ENCODE data around the gene KCNMB2.

KCNMB2 gene

GRCh38 chr3:178844916-178845315 lies 308.7 kb downstream of the KCNMB2 start:
- no peak overlapping the region for H2AFZ ChIP-seq (ENCODE audit: low read length)
- no peak for DNase-seq (ENCODE audit: low spot score)
- no peak overlapping the region for H2BK15ac ChIP-seq (ENCODE audit: low read length)
- no peak overlapping the region for H2AK5ac ChIP-seq (ENCODE audit: low read depth, low read length)
- no peak overlapping the region for H3K9ac ChIP-seq (ENCODE audit: low read depth, low read length, poor library complexity)
- H3K4ac ChIP-seq (ENCODE audit: low read length): no peak overlapping the region
- no CpG with 5 or more reads among the region's 2 CpGs for WGBS, 2 donors (ENCODE audit: extremely low coverage in 2 of 2, insufficient read length in 2 of 2, insufficient replicate concordance in 1 of 2)
- no peak overlapping the region for H3K27ac ChIP-seq (replicated peaks; ENCODE audit: low read length)
- no peaks in the 10 kb centered on the region for H3K79me1 ChIP-seq (ENCODE audit: low read depth, low read length)
- H3K4me1 ChIP-seq (ENCODE audit: control insufficient read depth in 2 of 2, insufficient read depth in 1 of 2, low read depth in 1 of 2, low read length in 2 of 2): no peaks in the 10 kb centered on the region
- H3K4me3 ChIP-seq (ENCODE audit: low read length in 2 of 2): no peak overlapping the region
- no peak overlapping the region for H3K14ac ChIP-seq (ENCODE audit: low read length)
- no peaks in the 10 kb centered on the region for H3K36me3 ChIP-seq (replicated peaks in 1 of 2; ENCODE audit: control insufficient read depth in 2 of 2, insufficient read depth in 2 of 2, low read length in 2 of 2)
- H3K4me2 ChIP-seq (ENCODE audit: insufficient read depth, low read length, poor library complexity, severe bottlenecking): no peak overlapping the region
- no peak overlapping the region for H2BK120ac ChIP-seq (ENCODE audit: low read depth, low read length)
- peaks cover 0 to 2% of the 10 kb centered on the region in 2 donors for H3K9me3 ChIP-seq (replicated peaks in 1 of 2; ENCODE audit: control insufficient read depth in 2 of 2, insufficient read depth in 1 of 2, low read depth in 1 of 2, low read length in 2 of 2)
- no peak overlapping the region for H3K18ac ChIP-seq (ENCODE audit: low read length)
- no peaks in the 10 kb centered on the region for H3K27me3 ChIP-seq (ENCODE audit: control insufficient read depth in 3 of 3, insufficient read depth in 3 of 3, low read depth in 1 of 3, low read length in 3 of 3)
- no peak overlapping the region for H3K23ac ChIP-seq (ENCODE audit: low read depth, low read length, poor library complexity)
- no peak overlapping the region for H4K91ac ChIP-seq (ENCODE audit: low read depth, low read length, poor library complexity)
- no peak overlapping the region for H2BK12ac ChIP-seq (ENCODE audit: low read length)
- H4K8ac ChIP-seq (ENCODE audit: low read depth, low read length): no peak overlapping the region
- H2BK5ac ChIP-seq (ENCODE audit: low read length): no peak overlapping the region

- no peak overlapping the region for H3K4ac ChIP-seq (ENCODE audit: low read length)
- H2AFZ ChIP-seq (ENCODE audit: low read length): no peak overlapping the region
- H3K4me1 ChIP-seq (ENCODE audit: control insufficient read depth in 2 of 2, insufficient read depth in 1 of 2, low read depth in 1 of 2, low read length in 2 of 2): no peaks in the 10 kb centered on the region
- no peak overlapping the region for H2BK15ac ChIP-seq (ENCODE audit: low read length)
- H3K79me1 ChIP-seq (ENCODE audit: low read depth, low read length): no peaks in the 10 kb centered on the region
- no peak for DNase-seq (ENCODE audit: low spot score)
- no peak overlapping the region for H3K4me2 ChIP-seq (ENCODE audit: insufficient read depth, low read length, poor library complexity, severe bottlenecking)
- H3K23ac ChIP-seq (ENCODE audit: low read depth, low read length, poor library complexity): no peak overlapping the region
- no CpG with 5 or more reads among the region's 3 CpGs for WGBS, 2 donors (ENCODE audit: extremely low coverage in 2 of 2, insufficient read length in 2 of 2, insufficient replicate concordance in 1 of 2)
- no peak overlapping the region for H2BK12ac ChIP-seq (ENCODE audit: low read length)
- H3K4me3 ChIP-seq (ENCODE audit: low read length in 2 of 2): no peak overlapping the region
- no peaks in the 10 kb centered on the region for H3K36me3 ChIP-seq (replicated peaks in 1 of 2; ENCODE audit: control insufficient read depth in 2 of 2, insufficient read depth in 2 of 2, low read length in 2 of 2)
- no peak overlapping the region for H2AK5ac ChIP-seq (ENCODE audit: low read depth, low read length)
- no peak overlapping the region for H2BK120ac ChIP-seq (ENCODE audit: low read depth, low read length)
- no peaks in the 10 kb centered on the region for H3K9me3 ChIP-seq (replicated peaks in 1 of 2; ENCODE audit: control insufficient read depth in 2 of 2, insufficient read depth in 1 of 2, low read depth in 1 of 2, low read length in 2 of 2)
- no peak overlapping the region for H3K14ac ChIP-seq (ENCODE audit: low read length)
- H3K27ac ChIP-seq (replicated peaks; ENCODE audit: low read length): no peak overlapping the region
- no peak overlapping the region for H4K91ac ChIP-seq (ENCODE audit: low read depth, low read length, poor library complexity)
- H3K27me3 ChIP-seq (ENCODE audit: control insufficient read depth in 3 of 3, insufficient read depth in 3 of 3, low read depth in 1 of 3, low read length in 3 of 3): no peaks in the 10 kb centered on the region
- no peak overlapping the region for H2BK5ac ChIP-seq (ENCODE audit: low read length)
- H3K9ac ChIP-seq (ENCODE audit: low read depth, low read length, poor library complexity): no peak overlapping the region
- H3K18ac ChIP-seq (ENCODE audit: low read length): no peak overlapping the region
- H4K8ac ChIP-seq (ENCODE audit: low read depth, low read length): no peak overlapping the region
Measured at GRCh38 chr3:178845420-178846118, 309.3 kb downstream of the KCNMB2 start.

- Histone ChIP-seq H3K27ac (replicated peaks; ENCODE audit: low read length) (no peak overlapping the region), H2BK120ac (ENCODE audit: low read depth, low read length) (no peak overlapping the region)
- no CpG with 5 or more reads among the region's 2 CpGs for WGBS, 2 donors (ENCODE audit: extremely low coverage in 2 of 2, insufficient read length in 2 of 2, insufficient replicate concordance in 1 of 2)
Measured at GRCh38 chr3:178847190-178847589, 311.0 kb downstream of the KCNMB2 start.

GRCh38 chr3:178849199-178849910 lies 313.1 kb downstream of the KCNMB2 start:
- Histone ChIP-seq H3K18ac (ENCODE audit: low read length) (no peak overlapping the region), H3K4me2 (ENCODE audit: insufficient read depth, low read length, poor library complexity, severe bottlenecking) (no peak overlapping the region), H2AK5ac (ENCODE audit: low read depth, low read length) (no peak overlapping the region), H2BK15ac (ENCODE audit: low read length) (no peak overlapping the region), H3K27ac (replicated peaks; ENCODE audit: low read length) (no peak overlapping the region), H3K36me3 (replicated peaks in 1 of 2; ENCODE audit: control insufficient read depth in 2 of 2, insufficient read depth in 2 of 2, low read length in 2 of 2) (no peaks in the 10 kb centered on the region), H4K8ac (ENCODE audit: low read depth, low read length) (no peak overlapping the region), H3K4me3 (ENCODE audit: low read length in 2 of 2) (no peak overlapping the region), H3K14ac (ENCODE audit: low read length) (no peak overlapping the region), H3K79me1 (ENCODE audit: low read depth, low read length) (no peaks in the 10 kb centered on the region), H3K9ac (ENCODE audit: low read depth, low read length, poor library complexity) (no peak overlapping the region), H2BK12ac (ENCODE audit: low read length) (no peak overlapping the region), H3K4ac (ENCODE audit: low read length) (no peak overlapping the region), H3K23ac (ENCODE audit: low read depth, low read length, poor library complexity) (no peak overlapping the region), H3K27me3 (ENCODE audit: control insufficient read depth in 3 of 3, insufficient read depth in 3 of 3, low read depth in 1 of 3, low read length in 3 of 3) (no peaks in the 10 kb centered on the region), H4K91ac (ENCODE audit: low read depth, low read length, poor library complexity) (no peak overlapping the region), H2BK120ac (ENCODE audit: low read depth, low read length) (no peak overlapping the region), H2BK5ac (ENCODE audit: low read length) (no peak overlapping the region), H3K9me3 (replicated peaks in 1 of 2; ENCODE audit: control insufficient read depth in 2 of 2, insufficient read depth in 1 of 2, low read depth in 1 of 2, low read length in 2 of 2) (no peaks in the 10 kb centered on the region), H2AFZ (ENCODE audit: low read length) (no peak overlapping the region), H3K4me1 (ENCODE audit: control insufficient read depth in 2 of 2, insufficient read depth in 1 of 2, low read depth in 1 of 2, low read length in 2 of 2) (no peaks in the 10 kb centered on the region)
- no peak for DNase-seq (ENCODE audit: low spot score)
- no CpG with 5 or more reads among the region's 4 CpGs for WGBS, 2 donors (ENCODE audit: extremely low coverage in 2 of 2, insufficient read length in 2 of 2, insufficient replicate concordance in 1 of 2)

More at GRCh38 chr3:178847190-178847589, 311.0 kb downstream of the KCNMB2 start:
- H3K4ac ChIP-seq (ENCODE audit: low read length): no peak overlapping the region
- H2BK15ac ChIP-seq (ENCODE audit: low read length): no peak overlapping the region
- H2BK12ac ChIP-seq (ENCODE audit: low read length): no peak overlapping the region
- no peak overlapping the region for H3K14ac ChIP-seq (ENCODE audit: low read length)
- no peaks in the 10 kb centered on the region for H3K79me1 ChIP-seq (ENCODE audit: low read depth, low read length)
- no peak for DNase-seq (ENCODE audit: low spot score)
- no peak overlapping the region for H3K23ac ChIP-seq (ENCODE audit: low read depth, low read length, poor library complexity)
- no peaks in the 10 kb centered on the region for H3K36me3 ChIP-seq (replicated peaks in 1 of 2; ENCODE audit: control insufficient read depth in 2 of 2, insufficient read depth in 2 of 2, low read length in 2 of 2)
- no peaks in the 10 kb centered on the region for H3K9me3 ChIP-seq (replicated peaks in 1 of 2; ENCODE audit: control insufficient read depth in 2 of 2, insufficient read depth in 1 of 2, low read depth in 1 of 2, low read length in 2 of 2)
- H3K4me2 ChIP-seq (ENCODE audit: insufficient read depth, low read length, poor library complexity, severe bottlenecking): no peak overlapping the region
- no peak overlapping the region for H2AK5ac ChIP-seq (ENCODE audit: low read depth, low read length)
- no peak overlapping the region for H3K4me3 ChIP-seq (ENCODE audit: low read length in 2 of 2)
- no peaks in the 10 kb centered on the region for H3K4me1 ChIP-seq (ENCODE audit: control insufficient read depth in 2 of 2, insufficient read depth in 1 of 2, low read depth in 1 of 2, low read length in 2 of 2)
- no peak overlapping the region for H2BK5ac ChIP-seq (ENCODE audit: low read length)
- no peak overlapping the region for H3K9ac ChIP-seq (ENCODE audit: low read depth, low read length, poor library complexity)
- H4K91ac ChIP-seq (ENCODE audit: low read depth, low read length, poor library complexity): no peak overlapping the region
- H4K8ac ChIP-seq (ENCODE audit: low read depth, low read length): no peak overlapping the region
- no peak overlapping the region for H3K18ac ChIP-seq (ENCODE audit: low read length)
- H2AFZ ChIP-seq (ENCODE audit: low read length): no peak overlapping the region
- no peaks in the 10 kb centered on the region for H3K27me3 ChIP-seq (ENCODE audit: control insufficient read depth in 3 of 3, insufficient read depth in 3 of 3, low read depth in 1 of 3, low read length in 3 of 3)

All from neuronal stem cell (in vitro differentiated cells).